Inflammatory macrophage treated with lipopolysaccharide for 4 hours (primary cell): Measurements from ENCODE around the gene CHID1.

Experiments used
- DNase-seq: peaks from one replicate; pipeline ENCODE4 v3.0.0-alpha.2; 2020

Gene CHID1

GRCh38 chr11:831118-831864 lies 79.3 kb downstream of the CHID1 start:
- no peak for DNase-seq

- no peak for DNase-seq
These were observed 80.1 kb downstream of the CHID1 start for GRCh38 chr11:830295-831117.

GRCh38 chr11:829847-830294 lies 80.7 kb downstream of the CHID1 start:
- no peak for DNase-seq

GRCh38 chr11:829176-829846 lies 81.3 kb downstream of the CHID1 start:
- DNase-seq, result no peak

- no peak for DNase-seq
These were observed 82.0 kb downstream of the CHID1 start for GRCh38 chr11:828506-829175.

- DNase-seq, result no peak
These were observed 82.8 kb downstream of the CHID1 start, which contains the start of gene CRACR2B for GRCh38 chr11:827897-828192. Gene CRACR2B, plus strand, starts transcription at chr11:827919. Its CDS starts 689 bp downstream, at chr11:828608.

GRCh38 chr11:827146-827896 lies 83.3 kb downstream of the CHID1 start:
- no peak for DNase-seq

- no peak for DNase-seq
These were observed 83.8 kb downstream of the CHID1 start for GRCh38 chr11:826836-827145.

- DNase-seq, result no peak
These were observed 84.4 kb downstream of the CHID1 start for GRCh38 chr11:826227-826621.

GRCh38 chr11:825366-826226 lies 85.0 kb downstream of the CHID1 start:
- no peak for DNase-seq

- no peak for DNase-seq
These were observed 85.7 kb downstream of the CHID1 start for GRCh38 chr11:824942-825341.

GRCh38 chr11:824292-824880 lies 86.2 kb downstream of the CHID1 start:
- no peak for DNase-seq

GRCh38 chr11:823441-824291 lies 86.9 kb downstream of the CHID1 start:
- DNase-seq, result no peak

- peak; percentile 57 for DNase-seq
These were observed 88.9 kb downstream of the CHID1 start for GRCh38 chr11:821512-822371.

- DNase-seq, result peak; percentile 81
These were observed 89.7 kb downstream of the CHID1 start for GRCh38 chr11:820655-821511.

- DNase-seq, result peak; percentile 72
These were observed 90.5 kb downstream of the CHID1 start for GRCh38 chr11:819943-820649.
